NB4 (cell line): Measurements from ENCODE around the gene FAM177B.

ENCODE experiments used
- DNase-seq: peaks from one replicate; pipeline ENCODE4 v3.0.0; 2010; ENCODE audit warnings: low read depth
- H3K4me3 ChIP-seq: one replicate; pipeline ENCODE4 v1.5.1; 2011; ENCODE audit warnings: mild to moderate bottlenecking, low read depth, low read length, moderate library complexity
- MYC ChIP-seq: IDR thresholded peaks from 2 replicates; pipeline ENCODE4 v1.6.1; 2011; ENCODE audit warnings: low read depth, low read length
- POLR2A ChIP-seq: IDR thresholded peaks from 2 replicates; pipeline ENCODE4 v1.6.1; 2011; ENCODE audit warnings: mild to moderate bottlenecking; ENCODE audit not compliant: insufficient read length; ENCODE audit errors: extremely low read depth
- TF ChIP-seq, protein P1 (sequence below): IDR thresholded peaks from 2 replicates; pipeline ENCODE4 v1.6.1; 2011; ENCODE audit warnings: low read depth, low read length
- TF ChIP-seq, protein P2 (sequence below): IDR thresholded peaks from one replicate; pipeline ENCODE4 v1.5.1; 2012; ENCODE audit warnings: low read depth, low read length

FAM177B gene

DNA sequence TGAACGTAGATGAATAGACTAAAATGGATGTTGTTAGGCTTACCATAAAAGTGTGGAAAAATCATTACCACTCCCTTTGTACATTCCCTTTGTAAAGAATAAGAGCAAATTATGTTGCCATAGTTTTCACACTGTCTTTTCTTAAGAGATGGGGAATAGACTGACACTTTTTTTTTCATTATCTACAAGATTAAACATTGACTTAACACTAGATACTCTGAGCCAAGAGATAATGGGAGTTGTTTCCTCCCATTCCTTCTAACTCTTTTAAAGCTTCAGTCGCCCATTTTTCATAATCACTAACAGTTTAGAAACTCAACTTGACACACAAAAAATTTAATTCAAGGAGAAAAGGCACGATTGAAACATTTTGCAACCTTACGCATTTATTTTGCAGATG is 34.8 kb upstream of the FAM177B start:
- TF ChIP-seq, protein P1, sequence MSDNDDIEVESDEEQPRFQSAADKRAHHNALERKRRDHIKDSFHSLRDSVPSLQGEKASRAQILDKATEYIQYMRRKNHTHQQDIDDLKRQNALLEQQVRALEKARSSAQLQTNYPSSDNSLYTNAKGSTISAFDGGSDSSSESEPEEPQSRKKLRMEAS: no peak
- TF ChIP-seq MYC (no peak), POLR2A (no peak)
- TF ChIP-seq, protein P2, sequence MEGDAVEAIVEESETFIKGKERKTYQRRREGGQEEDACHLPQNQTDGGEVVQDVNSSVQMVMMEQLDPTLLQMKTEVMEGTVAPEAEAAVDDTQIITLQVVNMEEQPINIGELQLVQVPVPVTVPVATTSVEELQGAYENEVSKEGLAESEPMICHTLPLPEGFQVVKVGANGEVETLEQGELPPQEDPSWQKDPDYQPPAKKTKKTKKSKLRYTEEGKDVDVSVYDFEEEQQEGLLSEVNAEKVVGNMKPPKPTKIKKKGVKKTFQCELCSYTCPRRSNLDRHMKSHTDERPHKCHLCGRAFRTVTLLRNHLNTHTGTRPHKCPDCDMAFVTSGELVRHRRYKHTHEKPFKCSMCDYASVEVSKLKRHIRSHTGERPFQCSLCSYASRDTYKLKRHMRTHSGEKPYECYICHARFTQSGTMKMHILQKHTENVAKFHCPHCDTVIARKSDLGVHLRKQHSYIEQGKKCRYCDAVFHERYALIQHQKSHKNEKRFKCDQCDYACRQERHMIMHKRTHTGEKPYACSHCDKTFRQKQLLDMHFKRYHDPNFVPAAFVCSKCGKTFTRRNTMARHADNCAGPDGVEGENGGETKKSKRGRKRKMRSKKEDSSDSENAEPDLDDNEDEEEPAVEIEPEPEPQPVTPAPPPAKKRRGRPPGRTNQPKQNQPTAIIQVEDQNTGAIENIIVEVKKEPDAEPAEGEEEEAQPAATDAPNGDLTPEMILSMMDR: no peak
- H3K4me3 ChIP-seq: no peak overlapping the region
- no peak for DNase-seq

DNA sequence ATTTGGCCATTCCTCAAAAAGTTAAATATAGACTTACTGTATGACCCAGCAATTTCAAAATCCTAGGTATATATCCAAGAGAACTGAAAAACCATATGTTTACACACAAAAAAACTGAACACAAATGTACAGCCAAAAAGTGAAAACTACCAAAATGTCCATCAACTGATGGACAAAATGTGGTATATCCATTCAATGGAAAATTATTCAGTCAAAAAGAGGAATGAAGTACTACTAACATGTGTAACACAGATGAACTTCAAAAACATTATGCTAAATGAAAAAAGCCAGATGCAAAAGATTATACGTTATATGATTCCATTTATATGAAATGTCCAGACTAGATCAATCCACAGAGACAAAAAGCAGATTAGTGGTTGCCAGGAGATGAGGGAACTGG is 32.7 kb upstream of the FAM177B start:
- no peak overlapping the region for H3K4me3 ChIP-seq
- DNase-seq: no peak
- no peak for TF ChIP-seq MYC
- TF ChIP-seq, protein P2: no peak

DNA sequence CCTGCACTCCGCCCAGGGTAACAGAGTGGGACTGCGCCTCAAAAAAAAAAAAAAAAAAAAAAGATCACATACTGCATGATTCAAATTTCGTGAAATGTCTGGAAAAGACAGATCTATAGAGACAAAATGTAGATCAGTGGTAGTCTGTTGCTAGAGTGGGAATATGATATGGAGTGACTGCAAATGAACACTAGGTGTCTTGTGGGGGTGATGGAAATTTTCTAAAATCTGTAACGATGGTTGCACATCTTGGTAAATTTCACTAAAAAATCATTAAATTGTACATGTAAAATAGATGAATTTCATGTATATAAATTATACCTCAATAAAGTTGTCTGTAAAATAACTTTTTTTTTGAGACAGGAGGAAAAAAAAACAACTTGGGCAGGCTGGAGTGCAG is 30.2 kb upstream of the FAM177B start:
- no peak overlapping the region for H3K4me3 ChIP-seq
- TF ChIP-seq POLR2A: no peak
- TF ChIP-seq MYC: no peak
- TF ChIP-seq, protein P1: no peak
- TF ChIP-seq, protein P2: no peak
- DNase-seq: no peak

DNA sequence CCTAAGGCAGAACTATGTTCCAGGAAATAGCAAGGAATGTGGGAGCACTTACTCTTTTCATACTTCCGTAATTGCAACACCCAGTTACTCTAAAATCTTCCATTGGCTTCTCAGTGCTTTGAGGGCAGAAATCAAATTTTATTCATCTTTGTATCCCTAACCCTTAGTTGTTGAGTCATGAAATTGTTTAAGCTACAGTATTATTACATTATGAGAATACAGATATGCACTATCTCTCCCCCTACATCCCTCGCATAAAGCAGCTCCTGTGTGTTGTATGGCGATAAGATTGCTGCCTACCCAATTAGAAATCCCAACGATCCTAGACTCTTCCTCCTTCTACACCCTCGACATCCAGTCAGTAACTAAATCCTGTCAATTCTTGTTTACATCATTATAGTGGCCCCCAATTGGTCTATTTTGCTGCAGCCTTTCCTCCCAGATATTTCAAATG is 27.3 kb upstream of the FAM177B start:
- no peak for TF ChIP-seq MYC
- TF ChIP-seq, protein P2: no peak
- TF ChIP-seq, protein P1: no peak
- no peak for TF ChIP-seq POLR2A
- no peak for DNase-seq
- peak overlapping the region; percentile 3 for H3K4me3 ChIP-seq

DNA sequence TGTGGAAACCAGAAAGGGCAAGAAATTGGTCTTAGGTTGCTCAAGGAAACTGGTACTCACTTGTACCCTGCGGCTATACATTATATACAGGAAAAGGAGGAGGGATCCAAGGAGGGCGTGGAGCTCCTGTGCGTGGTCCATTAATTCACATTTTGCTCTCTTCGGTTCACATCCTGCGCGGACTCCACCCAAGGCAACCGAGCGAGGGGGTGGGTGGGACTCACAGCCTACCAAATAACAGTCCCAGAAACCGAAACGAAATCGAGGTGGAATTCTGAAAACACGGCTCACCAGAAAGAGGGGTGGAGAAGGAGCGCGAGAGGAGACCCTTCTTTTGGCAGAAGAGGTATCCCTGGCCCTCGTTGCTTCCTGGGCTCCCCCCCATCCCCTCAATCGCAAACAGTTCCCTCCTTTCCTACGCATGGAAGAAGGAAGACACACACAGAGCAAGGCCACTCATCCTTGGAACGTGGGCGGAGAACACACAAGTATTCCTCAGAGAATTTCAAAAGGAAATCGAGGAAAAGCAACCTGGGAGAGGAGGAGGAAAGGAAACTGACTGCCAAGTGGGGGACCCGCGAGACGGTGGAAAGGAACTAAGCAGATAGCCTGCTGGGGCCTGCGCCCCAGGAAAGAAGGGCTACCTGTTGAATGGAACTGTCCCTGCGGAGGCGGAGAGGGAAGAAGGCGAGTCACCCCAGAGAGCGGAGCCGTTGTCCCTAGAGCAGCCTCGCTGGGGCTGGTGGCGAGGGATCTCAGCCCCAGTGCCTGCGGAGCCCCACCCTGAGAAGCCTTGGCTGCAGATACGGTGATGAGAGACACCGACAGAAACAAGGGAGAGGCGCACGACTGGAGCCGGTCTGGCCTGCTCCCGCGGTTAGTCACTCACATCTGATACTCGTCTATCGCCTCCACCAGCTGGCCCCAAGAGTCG is 25.4 kb upstream of the FAM177B start:
- H3K4me3 ChIP-seq: peak overlapping the region; percentile 95
- peak; percentile 76 for DNase-seq
- TF ChIP-seq POLR2A (no peak), MYC (no peak)
- TF ChIP-seq, protein P2: no peak
- TF ChIP-seq, protein P1: no peak
